ENCODE data around the gene E2F2.

Gene E2F2

DNA sequence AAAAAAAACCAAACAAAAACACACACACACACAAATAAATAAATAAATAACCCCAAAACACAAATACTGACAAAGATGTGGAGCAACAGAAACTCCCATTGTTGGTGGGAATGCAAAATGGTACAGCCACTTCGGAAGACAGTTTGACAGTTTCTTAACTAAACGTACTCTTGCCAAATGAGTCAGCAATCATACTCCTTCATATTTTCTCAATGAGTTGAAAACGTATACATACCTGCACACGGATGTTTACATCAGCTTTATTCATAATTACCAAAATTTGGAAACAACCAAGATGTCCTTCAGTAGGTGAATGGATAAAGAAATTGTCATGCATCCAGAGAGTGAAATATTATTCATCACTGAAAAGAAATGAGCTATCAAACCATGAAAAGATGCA lies 70.5 kb downstream of the E2F2 start:
- TF ChIP-seq, protein P1, sequence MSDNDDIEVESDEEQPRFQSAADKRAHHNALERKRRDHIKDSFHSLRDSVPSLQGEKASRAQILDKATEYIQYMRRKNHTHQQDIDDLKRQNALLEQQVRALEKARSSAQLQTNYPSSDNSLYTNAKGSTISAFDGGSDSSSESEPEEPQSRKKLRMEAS (IDR thresholded peaks at IDR 0.05; ENCODE audit: low read depth, low read length): no peak
- TF ChIP-seq, protein P2, sequence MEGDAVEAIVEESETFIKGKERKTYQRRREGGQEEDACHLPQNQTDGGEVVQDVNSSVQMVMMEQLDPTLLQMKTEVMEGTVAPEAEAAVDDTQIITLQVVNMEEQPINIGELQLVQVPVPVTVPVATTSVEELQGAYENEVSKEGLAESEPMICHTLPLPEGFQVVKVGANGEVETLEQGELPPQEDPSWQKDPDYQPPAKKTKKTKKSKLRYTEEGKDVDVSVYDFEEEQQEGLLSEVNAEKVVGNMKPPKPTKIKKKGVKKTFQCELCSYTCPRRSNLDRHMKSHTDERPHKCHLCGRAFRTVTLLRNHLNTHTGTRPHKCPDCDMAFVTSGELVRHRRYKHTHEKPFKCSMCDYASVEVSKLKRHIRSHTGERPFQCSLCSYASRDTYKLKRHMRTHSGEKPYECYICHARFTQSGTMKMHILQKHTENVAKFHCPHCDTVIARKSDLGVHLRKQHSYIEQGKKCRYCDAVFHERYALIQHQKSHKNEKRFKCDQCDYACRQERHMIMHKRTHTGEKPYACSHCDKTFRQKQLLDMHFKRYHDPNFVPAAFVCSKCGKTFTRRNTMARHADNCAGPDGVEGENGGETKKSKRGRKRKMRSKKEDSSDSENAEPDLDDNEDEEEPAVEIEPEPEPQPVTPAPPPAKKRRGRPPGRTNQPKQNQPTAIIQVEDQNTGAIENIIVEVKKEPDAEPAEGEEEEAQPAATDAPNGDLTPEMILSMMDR (IDR thresholded peaks at IDR 0.05; ENCODE audit: low read depth, low read length): no peak
- no peak for TF ChIP-seq POLR2A (IDR thresholded peaks at IDR 0.05; ENCODE audit: extremely low read depth, insufficient read length)
- no peak for TF ChIP-seq MYC (IDR thresholded peaks at IDR 0.05; ENCODE audit: low read depth, low read length)
- no peak overlapping the region for H3K4me3 ChIP-seq (ENCODE audit: low read depth, low read length)
- DNase-seq (ENCODE audit: low read depth): no peak

GRCh38 chr1:23459338-23459757 lies 71.7 kb downstream of the E2F2 start:
- H3K4me3 ChIP-seq (ENCODE audit: low read depth, low read length): no peak overlapping the region
- no peak for DNase-seq (ENCODE audit: low read depth)
- TF ChIP-seq, protein P1 (IDR thresholded peaks at IDR 0.05; ENCODE audit: low read depth, low read length): no peak
- TF ChIP-seq POLR2A (IDR thresholded peaks at IDR 0.05; ENCODE audit: extremely low read depth, insufficient read length) (no peak), MYC (IDR thresholded peaks at IDR 0.05; ENCODE audit: low read depth, low read length) (no peak)
- TF ChIP-seq, protein P2 (IDR thresholded peaks at IDR 0.05; ENCODE audit: low read depth, low read length): no peak
